GM12878 (cell line): Measurements from ENCODE around the gene CELSR2. TPM values are rescaled to one million over a fixed set of nuclear protein-coding genes. Genes with fewer than 3 reads are reported as not detected.

Experiments
- ATAC-seq: fragments of 200-7000 bp; cut with Tn5 transposase; 3 replicates; pipeline ENCODE4 v1.9.1; 2020; ENCODE audit warnings: mild to moderate bottlenecking, moderate library complexity
- BruUV-seq: library from RNA; stranded (reverse); fragments of 400-500 nt; replicated peaks from 2 replicates; lab custom pipeline; 2021; lab: Mats Ljungman, UMichigan
- CTCF ChIA-PET: fragments of 300-600 bp; sonication (Branson Sonifier 250); formaldehyde crosslinking; extraction: SDS; loops from one replicate; lab custom pipeline; 2021; ENCODE audit warnings: inconsistent platforms; lab: Yijun Ruan, JAX
- POLR2A ChIA-PET: fragments of 350-600 bp; formaldehyde crosslinking; extraction: SDS; loops from one replicate; lab custom pipeline; 2021; ENCODE audit warnings: inconsistent platforms; lab: Charles Lee
- RAD21 ChIA-PET: fragments of 300-600 bp; sonication (Branson Sonifier 250); formaldehyde crosslinking; loops from one replicate; lab custom pipeline; 2023; ENCODE audit warnings: antibody characterized with exemption; ENCODE audit not compliant: unreplicated experiment; lab: Charles Lee
- SMC1A ChIA-PET: fragments of 300-600 bp; sonication (Branson Sonifier 250); formaldehyde crosslinking; loops from one replicate; lab custom pipeline; 2023; ENCODE audit not compliant: unreplicated experiment, uncharacterized antibody; lab: Charles Lee
- DNase-seq: peaks from one replicate; pipeline ENCODE4 v3.0.0-alpha.2; 2011; ENCODE audit warnings: low read depth, low spot score
- FAIRE-seq: peaks from 3 replicates; lab custom pipeline; 2011; peaks lifted over from hg19 to GRCh38; lab: Jason Lieb, UNC
- H2AFZ ChIP-seq: 2 replicates; pipeline ENCODE4 v1.6.0; 2011; ENCODE audit warnings: low read depth, low read length, control low read depth; ENCODE audit not compliant: control insufficient read depth
- H3K27ac ChIP-seq: 2 replicates; pipeline ENCODE4 v1.5.1; 2011; ENCODE audit warnings: control low read depth; ENCODE audit not compliant: control insufficient read depth, insufficient read depth
- H3K27me3 ChIP-seq, 2 experiments: replicated peaks in 1 of 2; 2 replicates each; pipeline versions ENCODE4 v1.6.0 to v1.6.1; 2011; ENCODE audit warnings: low read length in 1 of 2; ENCODE audit not compliant: control insufficient read depth in 2 of 2, insufficient read depth in 2 of 2
- H3K36me3 ChIP-seq, 2 experiments: 2 replicates each; pipeline ENCODE4 v1.5.1; 2011; ENCODE audit warnings: low read length in 1 of 2; ENCODE audit not compliant: control insufficient read depth in 2 of 2, insufficient read depth in 2 of 2
- H3K4me1 ChIP-seq: 2 replicates; pipeline ENCODE4 v1.6.1; 2011; ENCODE audit warnings: mild to moderate bottlenecking, low read length, moderate library complexity, mixed read lengths; ENCODE audit not compliant: control insufficient read depth, insufficient read depth
- H3K4me2 ChIP-seq: 2 replicates; pipeline ENCODE4 v1.6.0; 2011; ENCODE audit warnings: control low read depth; ENCODE audit not compliant: control insufficient read depth, insufficient read depth
- H3K4me3 ChIP-seq: fragments of 200-600 bp; sonication (generic); 2 replicates; pipeline ENCODE4 v1.5.1; 2016
- H3K79me2 ChIP-seq: 2 replicates; pipeline ENCODE4 v1.6.0; 2011; ENCODE audit warnings: low read length; ENCODE audit not compliant: control insufficient read depth, insufficient read depth
- H3K9ac ChIP-seq: 2 replicates; pipeline ENCODE4 v1.8.0; 2011; ENCODE audit warnings: low read length, control low read depth, mixed read lengths; ENCODE audit not compliant: control insufficient read depth, insufficient read depth
- H3K9me3 ChIP-seq: replicated peaks from 3 replicates; pipeline ENCODE4 v1.5.1; 2011; ENCODE audit warnings: mild to moderate bottlenecking, low read length; ENCODE audit not compliant: control insufficient read depth, insufficient read depth
- H4K20me1 ChIP-seq: 2 replicates; pipeline ENCODE4 v1.6.0; 2011; ENCODE audit not compliant: control insufficient read depth, insufficient read depth
- ATF7 ChIP-seq: fragments of 450-650 bp; IDR thresholded peaks from 2 replicates; pipeline ENCODE4 v1.6.1; 2016; ENCODE audit warnings: low read depth, mild to moderate bottlenecking
- CBX3 ChIP-seq: fragments of 200-600 bp; sonication (generic); IDR thresholded peaks from 2 replicates; pipeline ENCODE4 v1.6.1; 2016; ENCODE audit warnings: low read depth, borderline replicate concordance
- NFIC ChIP-seq: IDR thresholded peaks from 2 replicates; pipeline ENCODE4 v1.6.1; 2012; ENCODE audit warnings: low read depth, mild to moderate bottlenecking, inconsistent platforms, low read length, moderate library complexity
- STAT3 ChIP-seq: IDR thresholded peaks from 2 replicates; pipeline ENCODE4 v1.6.1; 2011; ENCODE audit warnings: low read depth, low read length, improper control_type of control experiment
- SUPT20H ChIP-seq: IDR thresholded peaks from 2 replicates; pipeline ENCODE4 v1.6.1; 2011; ENCODE audit warnings: low read depth, mild to moderate bottlenecking, low read length, moderate library complexity, borderline replicate concordance; ENCODE audit not compliant: control insufficient read depth
- WGBS: methylation state at CpG from one replicate; pipeline ENCODE4 v1.1.6; 2016; ENCODE audit warnings: low lambda C conversion rate; ENCODE audit not compliant: insufficient replicate concordance, insufficient coverage; ENCODE audit errors: missing lambda C conversion rate; 5-methylcytosine and 5-hydroxymethylcytosine counted together
- in situ Hi-C: fragments of 300-500 bp; cut with MboI; formaldehyde crosslinking; loops from 9 replicates; pipeline ENCODE4 v1.14.3; 2018; ENCODE audit warnings: mixed read lengths
- intact Hi-C: fragments of 100-400 bp; cut with micrococcal nuclease; formaldehyde crosslinking; loops from one replicate; pipeline ENCODE4 v1.14.2; 2022; ENCODE audit not compliant: unreplicated experiment
- polyA plus RNA-seq, 11 experiments: library from polyadenylated mRNA; depleted of rRNA in 4 of 11; unstranded in 6 of 11; stranded (reverse) in 5 of 11; fragments of >200 nt; fragmentation: Nextera tagmentation in 4 of 11; fragmentation: Illumina TruSeq in 1 of 11; extraction: Ambion mirVana in 4 of 11; extraction: Trizol in 1 of 11; gene quantifications; 1 replicate in 1 of 11; 2 replicates in 10 of 11; pipeline versions ENCODE4 v1.2.1 to v1.2.3, GENCODE V29; 2011 to 2016; ENCODE audit warnings: inconsistent platforms in 2 of 11, missing spikeins in 2 of 11, low read depth in 1 of 11
- total RNA-seq, 4 experiments: library from RNA; depleted of rRNA in 3 of 4; stranded (reverse); fragments of >200 nt in 3 of 4; fragmentation: Illumina TruSeq in 1 of 4; extraction: Trizol in 1 of 4; gene quantifications; 2 replicates each; pipeline versions ENCODE4 v1.2.1 to v1.2.3, GENCODE V29; 2013 to 2021
- TF ChIP-seq, protein P1 (sequence below): fragments of 450-650 bp; IDR thresholded peaks from 2 replicates; pipeline ENCODE4 v1.6.1; 2014; ENCODE audit warnings: mild to moderate bottlenecking
- TF ChIP-seq, protein P2 (sequence below): fragments of 150-350 bp; IDR thresholded peaks from 2 replicates; pipeline ENCODE4 v1.6.1; 2016; ENCODE audit warnings: low read depth, low read length
- TF ChIP-seq, protein P3 (sequence below): fragments of 150-350 bp; IDR thresholded peaks from 2 replicates; pipeline ENCODE4 v1.6.1; 2014; ENCODE audit warnings: mild to moderate bottlenecking, low read depth, low read length
- TF ChIP-seq, protein P4 (sequence below): IDR thresholded peaks from 2 replicates; pipeline ENCODE4 v1.6.1; 2011; ENCODE audit warnings: low read depth, low read length, improper control_type of control experiment, borderline replicate concordance

Gene CELSR2
- total and polyA plus RNA-seq, 10 of the 15 experiments (the other 5 are each of a cell fraction or from before 2014, with no cell fraction given): under 0.01 to 0.15 (median 0.04) TPM; not detected in 2

DNA sequence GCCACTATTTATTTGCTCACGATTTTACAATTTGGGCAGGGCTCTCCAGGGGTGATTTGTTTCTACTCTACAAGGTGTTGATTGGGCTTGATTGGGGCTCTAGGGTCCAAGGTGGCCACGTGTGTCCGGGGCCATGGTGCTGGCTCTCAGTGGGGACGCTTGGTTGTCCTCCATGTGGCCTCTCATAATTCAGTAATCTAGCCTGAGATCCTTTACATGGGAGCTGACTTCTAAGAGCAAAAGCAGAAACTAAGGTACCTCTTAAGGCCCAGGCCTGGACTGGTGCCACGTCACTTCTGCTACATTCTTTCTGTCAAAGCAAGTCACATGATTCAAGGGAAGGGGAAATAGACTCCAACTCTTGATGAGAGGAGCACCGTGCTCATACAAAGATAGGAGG lies 41.7 kb downstream of the CELSR2 start:
- ChIA-PET POLR2A (no interaction called here), SMC1A (no interaction called here), RAD21 (no interaction called here), CTCF (interaction anchor here (0.5 kb wide), 1 partner anchor 465 kb away, joined by 3 read pairs; no protein-coding TSS in a partner anchor)
- ATAC-seq (no peak; the same call in 2 of the 3 replicates), FAIRE-seq (no peak), DNase-seq (no peak)
- no peak overlapping the region for H3K9ac ChIP-seq
- no peak overlapping the region for H2AFZ ChIP-seq
- WGBS: 36% methylated on average over 6 of the region's 6 CpGs
- TF ChIP-seq ATF7 (no peak), CBX3 (no peak), STAT3 (no peak)
- TF ChIP-seq, protein P1, sequence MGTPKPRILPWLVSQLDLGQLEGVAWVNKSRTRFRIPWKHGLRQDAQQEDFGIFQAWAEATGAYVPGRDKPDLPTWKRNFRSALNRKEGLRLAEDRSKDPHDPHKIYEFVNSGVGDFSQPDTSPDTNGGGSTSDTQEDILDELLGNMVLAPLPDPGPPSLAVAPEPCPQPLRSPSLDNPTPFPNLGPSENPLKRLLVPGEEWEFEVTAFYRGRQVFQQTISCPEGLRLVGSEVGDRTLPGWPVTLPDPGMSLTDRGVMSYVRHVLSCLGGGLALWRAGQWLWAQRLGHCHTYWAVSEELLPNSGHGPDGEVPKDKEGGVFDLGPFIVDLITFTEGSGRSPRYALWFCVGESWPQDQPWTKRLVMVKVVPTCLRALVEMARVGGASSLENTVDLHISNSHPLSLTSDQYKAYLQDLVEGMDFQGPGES: no peak
- H3K79me2 ChIP-seq: no peaks in the 10 kb centered on the region
- no peaks in the 10 kb centered on the region for H3K36me3 ChIP-seq
- intact Hi-C loops: no loop called here
- no peaks in the 10 kb centered on the region for H3K9me3 ChIP-seq
- H3K27ac ChIP-seq: no peak overlapping the region
- peaks cover 0 to 1% of the 10 kb centered on the region in 2 experiments; a peak in 2 of 4 replicates for H3K27me3 ChIP-seq
- BruUV-seq: no TSS peak
- no peaks in the 10 kb centered on the region for H4K20me1 ChIP-seq
- no peak overlapping the region for H3K4me2 ChIP-seq
- H3K4me1 ChIP-seq: peaks cover 5% of the 10 kb centered on the region; the same call in 1 of the 2 replicates
- in situ Hi-C loops: no loop called here
- H3K4me3 ChIP-seq: no peak overlapping the region

DNA sequence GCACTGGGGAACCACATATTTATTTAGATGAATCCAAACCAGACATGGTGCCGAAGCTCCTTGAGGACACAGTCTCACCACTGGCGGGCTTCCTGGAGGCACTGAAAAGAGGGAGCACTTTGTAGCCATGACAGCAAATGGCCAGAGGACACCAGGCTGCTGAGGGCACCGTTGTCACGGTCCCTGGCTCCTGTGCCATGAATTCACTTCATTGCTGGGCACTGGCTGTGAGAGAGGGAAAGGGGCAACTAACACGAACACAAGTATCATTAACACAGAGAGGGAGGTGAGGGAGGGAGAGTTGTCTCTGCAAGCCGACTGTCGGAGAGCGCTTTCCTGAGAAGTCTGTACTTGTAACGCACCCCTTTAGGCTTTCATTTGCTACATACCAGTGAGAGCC lies 43.0 kb downstream of the CELSR2 start:
- CTCF ChIA-PET: interaction anchor here (0.7 to 1.2 kb wide), 4 partner anchors 10 to 106 kb away, joined by 3 to 5 read pairs (median 4); partner anchors contain the start of gene PSRC1
- TF ChIP-seq NFIC (no peak), SUPT20H (no peak)
- TF ChIP-seq, protein P2, sequence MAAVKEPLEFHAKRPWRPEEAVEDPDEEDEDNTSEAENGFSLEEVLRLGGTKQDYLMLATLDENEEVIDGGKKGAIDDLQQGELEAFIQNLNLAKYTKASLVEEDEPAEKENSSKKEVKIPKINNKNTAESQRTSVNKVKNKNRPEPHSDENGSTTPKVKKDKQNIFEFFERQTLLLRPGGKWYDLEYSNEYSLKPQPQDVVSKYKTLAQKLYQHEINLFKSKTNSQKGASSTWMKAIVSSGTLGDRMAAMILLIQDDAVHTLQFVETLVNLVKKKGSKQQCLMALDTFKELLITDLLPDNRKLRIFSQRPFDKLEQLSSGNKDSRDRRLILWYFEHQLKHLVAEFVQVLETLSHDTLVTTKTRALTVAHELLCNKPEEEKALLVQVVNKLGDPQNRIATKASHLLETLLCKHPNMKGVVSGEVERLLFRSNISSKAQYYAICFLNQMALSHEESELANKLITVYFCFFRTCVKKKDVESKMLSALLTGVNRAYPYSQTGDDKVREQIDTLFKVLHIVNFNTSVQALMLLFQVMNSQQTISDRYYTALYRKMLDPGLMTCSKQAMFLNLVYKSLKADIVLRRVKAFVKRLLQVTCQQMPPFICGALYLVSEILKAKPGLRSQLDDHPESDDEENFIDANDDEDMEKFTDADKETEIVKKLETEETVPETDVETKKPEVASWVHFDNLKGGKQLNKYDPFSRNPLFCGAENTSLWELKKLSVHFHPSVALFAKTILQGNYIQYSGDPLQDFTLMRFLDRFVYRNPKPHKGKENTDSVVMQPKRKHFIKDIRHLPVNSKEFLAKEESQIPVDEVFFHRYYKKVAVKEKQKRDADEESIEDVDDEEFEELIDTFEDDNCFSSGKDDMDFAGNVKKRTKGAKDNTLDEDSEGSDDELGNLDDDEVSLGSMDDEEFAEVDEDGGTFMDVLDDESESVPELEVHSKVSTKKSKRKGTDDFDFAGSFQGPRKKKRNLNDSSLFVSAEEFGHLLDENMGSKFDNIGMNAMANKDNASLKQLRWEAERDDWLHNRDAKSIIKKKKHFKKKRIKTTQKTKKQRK: no peak
- TF ChIP-seq, protein P3, sequence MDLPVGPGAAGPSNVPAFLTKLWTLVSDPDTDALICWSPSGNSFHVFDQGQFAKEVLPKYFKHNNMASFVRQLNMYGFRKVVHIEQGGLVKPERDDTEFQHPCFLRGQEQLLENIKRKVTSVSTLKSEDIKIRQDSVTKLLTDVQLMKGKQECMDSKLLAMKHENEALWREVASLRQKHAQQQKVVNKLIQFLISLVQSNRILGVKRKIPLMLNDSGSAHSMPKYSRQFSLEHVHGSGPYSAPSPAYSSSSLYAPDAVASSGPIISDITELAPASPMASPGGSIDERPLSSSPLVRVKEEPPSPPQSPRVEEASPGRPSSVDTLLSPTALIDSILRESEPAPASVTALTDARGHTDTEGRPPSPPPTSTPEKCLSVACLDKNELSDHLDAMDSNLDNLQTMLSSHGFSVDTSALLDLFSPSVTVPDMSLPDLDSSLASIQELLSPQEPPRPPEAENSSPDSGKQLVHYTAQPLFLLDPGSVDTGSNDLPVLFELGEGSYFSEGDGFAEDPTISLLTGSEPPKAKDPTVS: no peak
- TF ChIP-seq, protein P4, sequence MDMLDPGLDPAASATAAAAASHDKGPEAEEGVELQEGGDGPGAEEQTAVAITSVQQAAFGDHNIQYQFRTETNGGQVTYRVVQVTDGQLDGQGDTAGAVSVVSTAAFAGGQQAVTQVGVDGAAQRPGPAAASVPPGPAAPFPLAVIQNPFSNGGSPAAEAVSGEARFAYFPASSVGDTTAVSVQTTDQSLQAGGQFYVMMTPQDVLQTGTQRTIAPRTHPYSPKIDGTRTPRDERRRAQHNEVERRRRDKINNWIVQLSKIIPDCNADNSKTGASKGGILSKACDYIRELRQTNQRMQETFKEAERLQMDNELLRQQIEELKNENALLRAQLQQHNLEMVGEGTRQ: no peak

More for the DNA sequence above, 43.0 kb downstream of the CELSR2 start:
- Histone ChIP-seq H3K4me2 (no peak overlapping the region), H3K9ac (no peak overlapping the region), H3K27ac (no peak overlapping the region), H3K79me2 (no peaks in the 10 kb centered on the region), H3K9me3 (no peaks in the 10 kb centered on the region), H4K20me1 (no peaks in the 10 kb centered on the region), H2AFZ (no peak overlapping the region), H3K4me1 (peaks cover 5% of the 10 kb centered on the region; the same call in 1 of the 2 replicates), H3K27me3 (peaks cover 0 to 1% of the 10 kb centered on the region in 2 experiments; a peak in 2 of 4 replicates), H3K36me3 (no peaks in the 10 kb centered on the region), H3K4me3 (no peak overlapping the region)
- in situ Hi-C loops: no loop called here
- ChIA-PET SMC1A (interaction anchor here (0.6 to 1.5 kb wide), 3 partner anchors 35 to 108 kb away, joined by 3 read pairs; no protein-coding TSS in a partner anchor), POLR2A (interaction anchor here (0.9 kb wide), 1 partner anchor 10 kb away, joined by 3 read pairs; the partner anchor contains the start of gene PSRC1), RAD21 (interaction anchor here (0.8 to 1.5 kb wide), 2 partner anchors 14 to 106 kb away, joined by 4 to 6 read pairs; no protein-coding TSS in a partner anchor)
- BruUV-seq: no TSS peak
- WGBS: 59% methylated on average over 9 of the region's 9 CpGs
- no peak for DNase-seq
- intact Hi-C loops: no loop called here
- no peak for ATAC-seq
- FAIRE-seq: no peak
